C4-2B (cell line): ENCODE results near the gene MAPK8IP1.
"Not testable (repeated sequence)": the region's sequence is repeated elsewhere in the genome, so short reads cannot be mapped to it uniquely, and the experiment has no call there.

Experiments
- H3K27ac ChIP-seq: fragments of 450-650 bp; 2 replicates; pipeline ENCODE4 v1.5.1; 2017
- CTCF ChIP-seq: fragments of 450-650 bp; conservative IDR thresholded peaks from 2 replicates; pipeline ENCODE4 v1.5.1; 2017; ENCODE audit warnings: mild to moderate bottlenecking
- ZFX ChIP-seq: fragments of 450-650 bp; IDR thresholded peaks from 2 replicates; pipeline ENCODE4 v1.6.1; 2017

The MAPK8IP1 gene

GRCh38 chr11:45885274-45885920, at the start of gene MAPK8IP1:
TSS of gene MAPK8IP1 (plus strand) at chr11:45885651. CDS start at chr11:45885821, 170 bp downstream.
- TF ChIP-seq CTCF, result no peak
- no peak for TF ChIP-seq ZFX
- H3K27ac ChIP-seq, result peak within 1 kb of the TSS; percentile 13; the same call in 1 of the 2 replicates

- no peak for TF ChIP-seq CTCF
- no peak for TF ChIP-seq ZFX
- H3K27ac ChIP-seq, result no peak overlapping the region
Measured at GRCh38 chr11:45839204-45839603, 46.2 kb upstream of the MAPK8IP1 start.

- H3K27ac ChIP-seq, result not testable (repeated sequence)
Measured at GRCh38 chr11:45840251-45840650, 45.2 kb upstream of the MAPK8IP1 start.

GRCh38 chr11:45843158-45843924, 42.1 kb upstream of the MAPK8IP1 start:
- peak overlapping the region; percentile 65 for H3K27ac ChIP-seq
- TF ChIP-seq ZFX (no peak), CTCF (peak; percentile 99)

- no peak for TF ChIP-seq ZFX
- TF ChIP-seq CTCF, result no peak
Measured at GRCh38 chr11:45844822-45845578, 40.5 kb upstream of the MAPK8IP1 start.

GRCh38 chr11:45846174-45846675, 39.2 kb upstream of the MAPK8IP1 start:
- TF ChIP-seq ZFX (no peak), CTCF (no peak)
- no peak overlapping the region for H3K27ac ChIP-seq

More at GRCh38 chr11:45844822-45845578, 40.5 kb upstream of the MAPK8IP1 start:
- no peak overlapping the region for H3K27ac ChIP-seq

GRCh38 chr11:45846974-45847910, 38.2 kb upstream of the MAPK8IP1 start, which contains the start of gene CRY2:
TSS of gene CRY2 (plus strand) at chr11:45847475. CDS start at chr11:45847491, 16 bp downstream.
- TF ChIP-seq ZFX (peak; percentile 71; the same call in 1 of the 2 replicates), CTCF (no peak)
- peak within 1 kb of the TSS; percentile 74 for H3K27ac ChIP-seq
